Measurements from ENCODE around the gene IZUMO1R. TPM values are rescaled to one million over a fixed set of nuclear protein-coding genes. Genes with fewer than 3 reads are reported as not detected.

IZUMO1R gene
- polyA plus RNA-seq, 1 of the 3 experiments (the other 2 are of a cell fraction): 0.43 TPM

Other genes starting within 250 kb of the IZUMO1R start
- 11.1 and 16.9 TPM in 2 replicates for gene PANX1, start 175.7 kb upstream of the IZUMO1R start, polyA plus RNA-seq (2012; rRNA removed)
- 0.02 TPM in 2 replicates for gene GPR83, start 96.8 kb downstream of the IZUMO1R start, polyA plus RNA-seq (2012; rRNA removed)
- 2.8 and 4.7 TPM in 2 replicates for gene MRE11, start 189.3 kb downstream of the IZUMO1R start, polyA plus RNA-seq (2012; rRNA removed)
- 4.9 and 7.6 TPM in 2 replicates for gene ANKRD49, start 189.4 kb downstream of the IZUMO1R start, polyA plus RNA-seq (2012; rRNA removed)
- not detected in 2 replicates for gene C11orf97, start 207.9 kb downstream of the IZUMO1R start, polyA plus RNA-seq (2012; rRNA removed)
- 1.8 and 1.9 TPM in 2 replicates for gene FUT4, start 239.3 kb downstream of the IZUMO1R start, polyA plus RNA-seq (2012; rRNA removed)